ENCODE measurements around the gene LRRTM1.

The LRRTM1 gene

GRCh38 chr2:80291656-80292055, 12.9 kb downstream of the LRRTM1 start:
- Mint-ChIP-seq H3K36me3 (ENCODE audit: low read depth) (no peaks in the 10 kb centered on the region), H3K9me3 (no peaks in the 10 kb centered on the region), H3K4me3 (no peak overlapping the region), H3K4me1 (peaks cover 10% of the 10 kb centered on the region), H3K27me3 (ENCODE audit: low read depth) (no peaks in the 10 kb centered on the region), H3K27ac (no peak overlapping the region)
- TF ChIP-seq CTCF (IDR thresholded peaks at IDR 0.05; ENCODE audit: unreplicated experiment in 3 of 3) = no peak

- peak; percentile 44 to 64 (median 58) for TF ChIP-seq CTCF (IDR thresholded peaks at IDR 0.05; ENCODE audit: unreplicated experiment in 3 of 3)
- peaks cover 10% of the 10 kb centered on the region for H3K4me1 Mint-ChIP-seq
- peak overlapping the region; percentile 68 to 90 (median 82) for H3K27ac Mint-ChIP-seq
- H3K27me3 Mint-ChIP-seq (ENCODE audit: low read depth) = peaks cover 3% of the 10 kb centered on the region
- no peaks in the 10 kb centered on the region for H3K36me3 Mint-ChIP-seq (ENCODE audit: low read depth)
- no peak overlapping the region for H3K4me3 Mint-ChIP-seq
- no peaks in the 10 kb centered on the region for H3K9me3 Mint-ChIP-seq
Observed at GRCh38 chr2:80288576-80288975, 16.0 kb downstream of the LRRTM1 start.

- no peak overlapping the region for H3K27ac Mint-ChIP-seq
- no peaks in the 10 kb centered on the region for H3K4me1 Mint-ChIP-seq
- peaks cover 3% of the 10 kb centered on the region for H3K9me3 Mint-ChIP-seq
- no peak for TF ChIP-seq CTCF (IDR thresholded peaks at IDR 0.05; ENCODE audit: unreplicated experiment in 3 of 3)
- H3K27me3 Mint-ChIP-seq (ENCODE audit: low read depth) = peaks cover 3% of the 10 kb centered on the region
- H3K36me3 Mint-ChIP-seq (ENCODE audit: low read depth) = peaks cover 4% of the 10 kb centered on the region
- no peak overlapping the region for H3K4me3 Mint-ChIP-seq
Observed at GRCh38 chr2:80281049-80281448, 23.5 kb downstream of the LRRTM1 start.

GRCh38 chr2:80280598-80280997, 24.0 kb downstream of the LRRTM1 start:
- Mint-ChIP-seq H3K4me3 (no peak overlapping the region), H3K9me3 (peaks cover 3% of the 10 kb centered on the region), H3K36me3 (ENCODE audit: low read depth) (peaks cover 4% of the 10 kb centered on the region), H3K4me1 (no peaks in the 10 kb centered on the region), H3K27ac (no peak overlapping the region), H3K27me3 (ENCODE audit: low read depth) (peaks cover 3% of the 10 kb centered on the region)
- no peak for TF ChIP-seq CTCF (IDR thresholded peaks at IDR 0.05; ENCODE audit: unreplicated experiment in 3 of 3)

- no peaks in the 10 kb centered on the region for H3K4me1 Mint-ChIP-seq
- H3K27me3 Mint-ChIP-seq (ENCODE audit: low read depth) = peaks cover 3% of the 10 kb centered on the region
- no peaks in the 10 kb centered on the region for H3K9me3 Mint-ChIP-seq
- H3K36me3 Mint-ChIP-seq (ENCODE audit: low read depth) = no peaks in the 10 kb centered on the region
- no peak overlapping the region for H3K4me3 Mint-ChIP-seq
- no peak overlapping the region for H3K27ac Mint-ChIP-seq
- TF ChIP-seq CTCF (IDR thresholded peaks at IDR 0.05; ENCODE audit: unreplicated experiment in 3 of 3) = no peak
Observed at GRCh38 chr2:80269806-80270205, 34.7 kb downstream of the LRRTM1 start.

GRCh38 chr2:80266231-80266630, 38.3 kb downstream of the LRRTM1 start:
- TF ChIP-seq CTCF (IDR thresholded peaks at IDR 0.05; ENCODE audit: unreplicated experiment in 3 of 3) = no peak
- H3K27me3 Mint-ChIP-seq (ENCODE audit: low read depth) = peaks cover 3% of the 10 kb centered on the region
- H3K4me3 Mint-ChIP-seq = no peak overlapping the region
- H3K4me1 Mint-ChIP-seq = no peaks in the 10 kb centered on the region
- no peaks in the 10 kb centered on the region for H3K9me3 Mint-ChIP-seq
- no peak overlapping the region for H3K27ac Mint-ChIP-seq
- no peaks in the 10 kb centered on the region for H3K36me3 Mint-ChIP-seq (ENCODE audit: low read depth)
